GM12891 (cell line): ENCODE results near the gene AMBRA1.

ENCODE experiments used
- DNase-seq: peaks from one replicate; pipeline ENCODE4 v3.0.0; 2011; ENCODE audit warnings: low spot score; ENCODE audit not compliant: insufficient read length
- FAIRE-seq: peaks from 2 replicates; lab custom pipeline; 2011; peaks lifted over from hg19 to GRCh38; lab: Jason Lieb, UNC
- PAX5 ChIP-seq: IDR thresholded peaks from 2 replicates; pipeline ENCODE4 v1.6.1; 2011; ENCODE audit warnings: low read length, moderate library complexity, mild to moderate bottlenecking; ENCODE audit not compliant: insufficient read depth, severe bottlenecking
- POLR2A ChIP-seq: IDR thresholded peaks from 2 replicates; pipeline ENCODE4 v1.6.1; 2011; ENCODE audit warnings: low read depth, low read length, control low read depth
- POLR2AphosphoS5 ChIP-seq: IDR thresholded peaks from 2 replicates; pipeline ENCODE4 v1.6.1; 2011; ENCODE audit warnings: low read depth, low read length, control low read depth
- POU2F2 ChIP-seq: IDR thresholded peaks from 2 replicates; pipeline ENCODE4 v1.6.1; 2011; ENCODE audit warnings: low read depth, mild to moderate bottlenecking, control low read depth, low read length, moderate library complexity
- SPI1 ChIP-seq: IDR thresholded peaks from 2 replicates; pipeline ENCODE4 v1.6.1; 2011; ENCODE audit warnings: low read depth, low read length, control low read depth
- TAF1 ChIP-seq: IDR thresholded peaks from 2 replicates; pipeline ENCODE4 v1.6.1; 2011; ENCODE audit warnings: low read depth, low read length, control low read depth

Gene AMBRA1

GRCh38 chr11:46348566-46349401, 245.0 kb downstream of the AMBRA1 start:
- no peak for TF ChIP-seq PAX5
- TF ChIP-seq TAF1: no peak
- no peak for TF ChIP-seq POLR2A
- TF ChIP-seq POLR2AphosphoS5: no peak
- no peak for TF ChIP-seq POU2F2
- no peak for TF ChIP-seq SPI1
- FAIRE-seq (peak; percentile 26), DNase-seq (no peak)

- DNase-seq (no peak), FAIRE-seq (peak; percentile 51)
- TF ChIP-seq TAF1 (no peak), SPI1 (no peak), POLR2AphosphoS5 (no peak), POU2F2 (no peak), POLR2A (no peak), PAX5 (no peak)
Measured at GRCh38 chr11:46347637-46348311, 246.0 kb downstream of the AMBRA1 start.

- FAIRE-seq (peak; percentile 96), DNase-seq (peak; percentile 90)
- TF ChIP-seq POU2F2 (no peak), POLR2A (no peak), SPI1 (no peak), TAF1 (no peak), PAX5 (peak; percentile 18), POLR2AphosphoS5 (no peak)
Measured at GRCh38 chr11:46346886-46347636, 246.8 kb downstream of the AMBRA1 start, which contains the start of gene DGKZ. Gene DGKZ (plus strand): TSS chr11:46347463. CDS start chr11:46347660, 197 bp downstream.
